HAP-1 (cell line): ENCODE measurements around the gene PNMT.

Experiments
- DNase-seq, 2 experiments: peaks; one replicate each; pipeline ENCODE4 v3.0.0-alpha.2; 2016 to 2020; ENCODE audit warnings: low spot score in 2 of 2
- H3K27me3 ChIP-seq: fragments of 250-450 bp; sonication (Bioruptor Pico); 2 replicates; pipeline ENCODE4 v1.5.1; 2020; ENCODE audit warnings: low read depth, mild to moderate bottlenecking, moderate library complexity
- H3K36me3 ChIP-seq: fragments of 250-450 bp; sonication (Bioruptor Pico); replicated peaks from 2 replicates; pipeline ENCODE4 v1.5.1; 2020; ENCODE audit warnings: mild to moderate bottlenecking
- H3K4me1 ChIP-seq: fragments of 250-450 bp; sonication (Bioruptor Pico); 2 replicates; pipeline ENCODE4 v1.5.1; 2020; ENCODE audit warnings: mild to moderate bottlenecking
- H3K4me3 ChIP-seq: fragments of 250-450 bp; sonication (Bioruptor Pico); 2 replicates; pipeline ENCODE4 v1.5.1; 2020; ENCODE audit warnings: mild to moderate bottlenecking, moderate library complexity
- H3K9me3 ChIP-seq: fragments of 250-450 bp; sonication (Bioruptor Pico); 2 replicates; pipeline ENCODE4 v1.5.1; 2020; ENCODE audit warnings: mild to moderate bottlenecking, moderate library complexity
- in situ Hi-C: fragments of 300-500 bp; cut with MboI; formaldehyde crosslinking; loops from 3 replicates; pipeline ENCODE4 v1.14.3; 2020; ENCODE audit warnings: low sequenced_read_pairs, inconsistent platforms, mixed read lengths

Gene PNMT

DNA sequence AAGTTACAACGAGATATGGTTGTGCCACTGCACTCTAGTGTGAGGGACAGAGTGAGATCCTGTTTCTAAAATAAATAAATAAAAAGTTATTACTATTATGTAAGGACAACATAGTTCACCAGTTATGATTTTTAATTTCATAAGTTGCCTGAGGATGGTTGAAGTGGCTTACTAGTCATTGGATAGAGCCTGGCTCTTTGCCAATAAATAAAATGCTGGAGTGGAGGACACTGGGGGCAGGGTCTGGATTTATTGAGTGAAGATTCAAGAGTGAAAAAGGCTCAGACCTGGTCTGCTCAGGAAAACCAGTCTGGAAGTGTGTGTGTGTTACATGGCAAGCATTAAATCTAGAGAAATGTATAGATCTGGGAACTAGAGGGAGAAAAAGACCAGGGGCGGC, 29.2 kb upstream of the PNMT start:
- in situ Hi-C loops, result no loop called here
- Histone ChIP-seq H3K4me1 (peaks cover 7% of the 10 kb centered on the region), H3K36me3 (no peaks in the 10 kb centered on the region)

DNA sequence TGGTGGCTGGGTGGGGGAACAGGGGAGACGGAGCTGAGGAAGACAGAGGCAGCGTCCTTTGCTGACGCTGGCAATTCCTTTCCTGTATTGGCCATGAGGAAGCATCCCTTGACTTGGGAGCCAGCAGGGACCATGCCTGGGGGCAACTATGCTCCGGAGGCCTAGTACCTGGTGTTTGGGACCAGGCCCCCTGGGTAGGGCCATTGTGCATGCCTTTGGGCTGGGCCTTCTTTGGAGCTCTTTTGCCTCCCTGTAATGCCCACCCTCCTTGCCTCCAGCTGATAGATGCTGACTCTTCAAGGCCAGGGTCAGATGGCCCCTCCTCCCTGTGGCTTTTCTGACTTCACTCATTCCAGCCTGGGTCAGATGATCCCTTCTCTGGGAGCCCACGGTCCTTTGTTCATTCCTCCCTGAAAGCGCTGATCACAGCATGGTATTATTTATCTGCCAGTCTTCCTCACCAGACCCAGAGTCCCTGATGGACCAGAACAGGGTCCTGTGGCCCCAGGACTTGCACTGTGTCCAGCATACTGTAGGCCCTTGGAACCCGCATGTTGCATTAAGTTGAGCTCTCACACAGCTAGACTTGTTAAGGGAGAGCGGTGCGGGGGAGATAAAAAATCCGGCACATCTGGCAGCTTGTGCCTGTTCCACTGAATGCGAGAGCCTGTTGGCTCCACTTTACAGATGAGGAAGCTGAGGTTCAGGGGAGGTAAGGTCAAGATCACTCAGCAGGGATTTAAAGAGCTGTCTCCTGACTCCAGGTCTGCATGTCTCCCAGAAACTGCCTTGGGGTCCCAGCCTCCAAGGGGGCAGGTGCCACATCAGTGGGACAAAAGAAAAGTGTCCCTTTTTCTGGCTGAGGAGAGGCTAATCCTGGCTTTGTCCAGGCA, 28.4 kb upstream of the PNMT start:
- in situ Hi-C loops, result no loop called here
- no peak for DNase-seq
- Histone ChIP-seq H3K36me3 (no peaks in the 10 kb centered on the region), H3K9me3 (no peaks in the 10 kb centered on the region), H3K27me3 (no peaks in the 10 kb centered on the region), H3K4me1 (peaks cover 7% of the 10 kb centered on the region), H3K4me3 (no peak overlapping the region)

More for the DNA sequence above, 29.2 kb upstream of the PNMT start:
- H3K27me3 ChIP-seq, result no peaks in the 10 kb centered on the region
- no peaks in the 10 kb centered on the region for H3K9me3 ChIP-seq
- DNase-seq, result no peak
- H3K4me3 ChIP-seq, result no peak overlapping the region

- in situ Hi-C loops, result no loop called here
- H3K4me1 ChIP-seq, result peaks cover 7% of the 10 kb centered on the region
These were observed 27.6 kb upstream of the PNMT start for GRCh38 chr17:39640591-39641031.

GRCh38 chr17:39641097-39641496, 27.2 kb upstream of the PNMT start:
- no peaks in the 10 kb centered on the region for H3K27me3 ChIP-seq
- in situ Hi-C loops, result no loop called here
- peaks cover 7% of the 10 kb centered on the region for H3K4me1 ChIP-seq
- no peak overlapping the region for H3K4me3 ChIP-seq
- H3K9me3 ChIP-seq, result no peaks in the 10 kb centered on the region
- H3K36me3 ChIP-seq, result no peaks in the 10 kb centered on the region
- no peak for DNase-seq

More at GRCh38 chr17:39640591-39641031, 27.6 kb upstream of the PNMT start:
- Histone ChIP-seq H3K27me3 (no peaks in the 10 kb centered on the region), H3K9me3 (no peaks in the 10 kb centered on the region), H3K36me3 (no peaks in the 10 kb centered on the region), H3K4me3 (no peak overlapping the region)
- no peak for DNase-seq

DNA sequence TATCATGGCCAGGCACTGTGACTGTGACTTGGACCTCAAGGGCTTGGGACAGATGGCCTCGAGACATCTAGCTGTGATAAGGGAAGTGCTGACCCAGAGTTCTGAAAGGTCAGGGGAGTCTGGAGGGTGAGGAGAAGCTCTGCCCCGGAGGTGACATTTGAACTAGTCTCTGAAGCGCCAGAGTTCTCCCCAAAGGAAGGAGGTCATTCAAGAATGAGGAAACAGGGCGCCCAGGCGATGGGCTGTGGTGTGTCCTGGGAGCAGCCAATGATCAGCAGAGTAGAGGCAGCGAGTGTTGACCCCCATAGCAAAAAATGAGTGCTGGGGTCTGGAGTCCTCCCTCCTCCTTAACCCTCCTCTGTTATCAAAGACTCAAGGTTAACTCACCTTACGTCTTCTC, 26.4 kb upstream of the PNMT start:
- no peak for DNase-seq
- Histone ChIP-seq H3K36me3 (no peaks in the 10 kb centered on the region), H3K27me3 (no peaks in the 10 kb centered on the region), H3K4me3 (no peak overlapping the region), H3K4me1 (peaks cover 7% of the 10 kb centered on the region), H3K9me3 (no peaks in the 10 kb centered on the region)
- in situ Hi-C loops, result no loop called here

GRCh38 chr17:39642291-39643074, 25.8 kb upstream of the PNMT start:
- no peaks in the 10 kb centered on the region for H3K36me3 ChIP-seq
- no peaks in the 10 kb centered on the region for H3K9me3 ChIP-seq
- no peak for DNase-seq
- H3K4me1 ChIP-seq, result peaks cover 7% of the 10 kb centered on the region
- H3K4me3 ChIP-seq, result no peak overlapping the region
- H3K27me3 ChIP-seq, result no peaks in the 10 kb centered on the region
- in situ Hi-C loops, result no loop called here

GRCh38 chr17:39643271-39643670, 25.0 kb upstream of the PNMT start:
- in situ Hi-C loops, result no loop called here
- H3K4me1 ChIP-seq, result peaks cover under 1% of the 10 kb centered on the region; the same call in 1 of the 2 replicates
- no peaks in the 10 kb centered on the region for H3K36me3 ChIP-seq

GRCh38 chr17:39647256-39647655, 21.0 kb upstream of the PNMT start:
- DNase-seq, result no peak
- H3K4me1 ChIP-seq, result peaks cover under 1% of the 10 kb centered on the region; the same call in 1 of the 2 replicates
- H3K36me3 ChIP-seq, result no peaks in the 10 kb centered on the region
- no peak overlapping the region for H3K4me3 ChIP-seq
- in situ Hi-C loops, result no loop called here
- no peaks in the 10 kb centered on the region for H3K27me3 ChIP-seq
- H3K9me3 ChIP-seq, result no peaks in the 10 kb centered on the region

More at GRCh38 chr17:39643271-39643670, 25.0 kb upstream of the PNMT start:
- DNase-seq, result no peak
- no peaks in the 10 kb centered on the region for H3K27me3 ChIP-seq
- no peaks in the 10 kb centered on the region for H3K9me3 ChIP-seq
- H3K4me3 ChIP-seq, result no peak overlapping the region

- Histone ChIP-seq H3K27me3 (no peaks in the 10 kb centered on the region), H3K4me1 (peaks cover 16% of the 10 kb centered on the region; the same call in 1 of the 2 replicates), H3K36me3 (no peaks in the 10 kb centered on the region; the same call in 1 of the 2 replicates), H3K4me3 (no peak overlapping the region), H3K9me3 (no peaks in the 10 kb centered on the region)
- DNase-seq, result no peak
- in situ Hi-C loops, result no loop called here
These were observed 19.5 kb upstream of the PNMT start for GRCh38 chr17:39648616-39649366.

GRCh38 chr17:39650121-39650579, 18.1 kb upstream of the PNMT start:
- Histone ChIP-seq H3K4me3 (no peak overlapping the region), H3K4me1 (peaks cover 16% of the 10 kb centered on the region; the same call in 1 of the 2 replicates), H3K9me3 (no peaks in the 10 kb centered on the region), H3K36me3 (no peaks in the 10 kb centered on the region; the same call in 1 of the 2 replicates), H3K27me3 (no peaks in the 10 kb centered on the region)
- DNase-seq, result no peak
- in situ Hi-C loops, result no loop called here

DNA sequence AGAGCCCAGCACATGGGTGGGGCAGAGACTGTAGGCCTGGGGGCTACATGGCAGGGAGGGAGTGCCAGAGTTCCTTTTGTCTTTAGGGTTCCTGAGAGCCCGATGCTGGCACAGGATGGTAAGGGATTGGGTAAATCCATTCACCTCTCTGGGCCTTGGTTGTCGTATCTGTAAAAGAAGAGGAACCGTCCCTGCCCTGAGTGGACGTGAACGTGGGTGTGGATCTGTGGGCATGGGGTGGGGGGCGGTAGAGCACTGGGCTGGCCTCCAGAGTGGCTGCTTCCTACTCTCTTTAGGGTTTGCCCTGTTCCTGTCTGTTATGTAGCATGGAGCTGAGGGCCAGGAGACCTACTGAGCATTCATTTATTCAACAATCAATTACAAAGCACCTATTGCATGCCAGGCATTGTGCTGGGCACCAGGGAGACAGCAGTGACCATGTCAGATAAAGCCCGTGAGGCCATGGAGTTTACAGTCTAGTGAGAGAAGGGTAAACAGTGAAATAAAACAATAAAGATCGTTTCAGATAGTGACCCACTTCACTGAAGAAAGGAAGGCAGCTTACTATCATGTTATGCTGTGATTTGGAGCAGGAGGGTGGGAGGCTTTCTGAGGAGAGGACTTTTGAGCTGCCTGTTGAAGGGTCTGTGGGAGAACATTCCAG, 16.2 kb upstream of the PNMT start:
- in situ Hi-C loops, result no loop called here
- DNase-seq, result no peak
- H3K36me3 ChIP-seq, result no peaks in the 10 kb centered on the region; the same call in 1 of the 2 replicates
- no peaks in the 10 kb centered on the region for H3K9me3 ChIP-seq
- no peak overlapping the region for H3K4me3 ChIP-seq
- peaks cover 16% of the 10 kb centered on the region; the same call in 1 of the 2 replicates for H3K4me1 ChIP-seq
- no peaks in the 10 kb centered on the region for H3K27me3 ChIP-seq

- DNase-seq, result peak; percentile 72 to 78
- in situ Hi-C loops, result no loop called here
- Histone ChIP-seq H3K27me3 (no peaks in the 10 kb centered on the region), H3K36me3 (no peaks in the 10 kb centered on the region; the same call in 1 of the 2 replicates), H3K4me1 (peaks cover 16% of the 10 kb centered on the region; the same call in 1 of the 2 replicates), H3K9me3 (no peaks in the 10 kb centered on the region), H3K4me3 (no peak overlapping the region)
These were observed 15.5 kb upstream of the PNMT start for GRCh38 chr17:39652587-39653315.
